ENCODE results near the gene REPIN1.
A peak's percentile ranks its signal among the peaks of the same experiment; 100 is the strongest.

The REPIN1 gene

GRCh38 chr7:150377635-150378034, 9.0 kb downstream of the REPIN1 start:
- no peak for DNase-seq (ENCODE audit: low spot score)
- TF ChIP-seq CTCF (IDR thresholded peaks at IDR 0.05; ENCODE audit: extremely low read depth, missing control alignments) = no peak

GRCh38 chr7:150378115-150378852, 9.7 kb downstream of the REPIN1 start:
- peak; percentile 67 for DNase-seq (ENCODE audit: low spot score)
- TF ChIP-seq CTCF (IDR thresholded peaks at IDR 0.05; ENCODE audit: extremely low read depth, missing control alignments) = no peak

- no peak for TF ChIP-seq CTCF (IDR thresholded peaks at IDR 0.05; ENCODE audit: extremely low read depth, missing control alignments)
- peak; percentile 100 for DNase-seq (ENCODE audit: low spot score)
Observed at GRCh38 chr7:150378853-150379440, 10.3 kb downstream of the REPIN1 start, which contains the start of gene ZNF775. ZNF775 (plus strand) TSS chr7:150379330; CDS start chr7:150388471, 9,141 bp downstream.

GRCh38 chr7:150379441-150380379, 11.1 kb downstream of the REPIN1 start:
- TF ChIP-seq CTCF (IDR thresholded peaks at IDR 0.05; ENCODE audit: extremely low read depth, missing control alignments) = no peak
- no peak for DNase-seq (ENCODE audit: low spot score)

GRCh38 chr7:150380463-150380862, 11.8 kb downstream of the REPIN1 start:
- DNase-seq (ENCODE audit: low spot score) = peak; percentile 77
- TF ChIP-seq CTCF (IDR thresholded peaks at IDR 0.05; ENCODE audit: extremely low read depth, missing control alignments) = no peak

GRCh38 chr7:150381096-150381495, 12.5 kb downstream of the REPIN1 start:
- no peak for TF ChIP-seq CTCF (IDR thresholded peaks at IDR 0.05; ENCODE audit: extremely low read depth, missing control alignments)
- no peak for DNase-seq (ENCODE audit: low spot score)

- no peak for TF ChIP-seq CTCF (IDR thresholded peaks at IDR 0.05; ENCODE audit: extremely low read depth, missing control alignments)
- no peak for DNase-seq (ENCODE audit: low spot score)
Observed at GRCh38 chr7:150381785-150382122, 13.1 kb downstream of the REPIN1 start.
